Activated CD4-positive, alpha-beta memory T cell treated with anti-CD3 and anti-CD28 coated beads, Interleukin-2, amount 10 ng/mL, durations not matched to agents 7 days and 5 days (primary cell): ENCODE data around the gene APOBEC3B. TPM values are rescaled to one million over a fixed set of nuclear protein-coding genes. Genes with fewer than 3 reads are reported as not detected.
"Not testable (repeated sequence)": the region's sequence is repeated elsewhere in the genome, so short reads cannot be mapped to it uniquely, and the experiment has no call there.

Source experiments
- CTCF ChIA-PET: fragments of 350-600 bp; sonication (Branson Sonifier 250); formaldehyde crosslinking; loops from one replicate; lab custom pipeline; 2021; ENCODE audit warnings: antibody characterized with exemption, inconsistent platforms; lab: Charles Lee
- POLR2A ChIA-PET: fragments of 350-600 bp; sonication (Branson Sonifier 250); formaldehyde crosslinking; loops from one replicate; lab custom pipeline; 2021; ENCODE audit warnings: antibody characterized with exemption; lab: Charles Lee
- DNase-seq: peaks from one replicate; pipeline ENCODE4 v3.0.0-alpha.2; 2020
- H3K27ac Mint-ChIP-seq: one replicate; pipeline ENCODE4 v1.8.0; 2021; ENCODE audit warnings: mild to moderate bottlenecking, mixed read lengths
- H3K27me3 Mint-ChIP-seq: one replicate; pipeline ENCODE4 v1.8.0; 2021; ENCODE audit warnings: mixed read lengths
- H3K36me3 Mint-ChIP-seq: one replicate; pipeline ENCODE4 v1.8.0; 2021; ENCODE audit warnings: low read depth, mixed read lengths
- H3K4me1 Mint-ChIP-seq: one replicate; pipeline ENCODE4 v1.8.0; 2021; ENCODE audit warnings: mixed read lengths
- H3K4me3 Mint-ChIP-seq: one replicate; pipeline ENCODE4 v1.8.0; 2021; ENCODE audit warnings: mild to moderate bottlenecking, mixed read lengths
- H3K9me3 Mint-ChIP-seq: one replicate; pipeline ENCODE4 v1.8.0; 2021; ENCODE audit warnings: mixed read lengths
- total RNA-seq, 2 experiments: library from RNA; stranded (reverse); gene quantifications; one replicate each; pipeline ENCODE4 v1.2.3, GENCODE V29; 2021

Gene APOBEC3B
- total RNA-seq, 2 experiments from 2014 or later, result 51.6 to 51.9 TPM

DNA sequence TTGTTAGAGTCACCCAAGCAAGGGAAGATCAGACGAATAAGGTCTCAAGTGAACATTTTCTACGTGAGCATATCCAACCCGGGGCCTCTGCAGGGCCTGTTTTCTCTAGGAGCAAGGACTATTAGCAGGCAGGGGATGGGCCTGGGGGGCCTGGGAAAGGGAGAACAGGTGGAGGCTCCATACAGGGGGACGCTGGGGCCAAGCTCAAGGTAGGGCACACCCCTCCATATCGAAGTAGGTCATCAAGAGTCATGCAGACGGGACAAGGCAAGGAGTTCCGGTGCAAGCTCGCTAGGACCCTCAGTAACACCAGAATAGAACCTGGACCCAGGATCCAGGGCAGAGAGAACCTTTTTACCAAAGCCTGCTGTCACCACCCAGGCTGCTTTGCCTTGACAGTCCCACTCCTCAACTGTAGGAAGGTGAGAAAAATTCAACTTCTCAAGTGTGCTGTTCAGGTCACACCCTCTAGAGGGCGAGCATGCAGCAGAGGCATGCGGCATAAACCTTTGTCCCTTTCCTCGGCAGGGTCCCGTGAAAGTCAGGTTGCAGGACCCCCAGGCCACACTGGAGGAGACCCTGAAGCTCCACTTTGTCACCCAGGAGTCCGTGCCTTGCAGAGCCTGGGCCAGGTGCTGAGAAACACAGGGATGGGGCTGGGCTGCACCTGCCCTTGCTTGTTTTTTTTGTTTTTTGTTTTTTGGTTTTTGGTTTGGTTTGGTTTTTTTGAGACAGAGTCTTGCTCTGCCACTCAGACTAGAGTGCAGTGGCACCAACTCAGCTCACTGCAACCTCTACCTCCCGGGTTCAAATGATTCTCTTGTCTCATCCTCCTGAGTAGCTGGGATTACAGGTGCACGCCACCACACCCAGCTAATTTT is 8.6 kb upstream of the APOBEC3B start:
- Mint-ChIP-seq H3K4me1 (peaks cover 14% of the 10 kb centered on the region), H3K9me3 (peaks cover 2% of the 10 kb centered on the region), H3K27ac (no peak overlapping the region), H3K4me3 (no peak overlapping the region), H3K27me3 (peaks cover 29% of the 10 kb centered on the region), H3K36me3 (peaks cover 3% of the 10 kb centered on the region)
- ChIA-PET POLR2A (interaction anchor here (0.7 kb wide), 1 partner anchor 121 kb away, joined by 4 read pairs; no protein-coding TSS in a partner anchor), CTCF (interaction anchor here (1.0 to 1.8 kb wide), 4 partner anchors 19 to 30 kb away, joined by 3 to 12 read pairs (median 4); no protein-coding TSS in a partner anchor)
- peak; percentile 63 for DNase-seq

DNA sequence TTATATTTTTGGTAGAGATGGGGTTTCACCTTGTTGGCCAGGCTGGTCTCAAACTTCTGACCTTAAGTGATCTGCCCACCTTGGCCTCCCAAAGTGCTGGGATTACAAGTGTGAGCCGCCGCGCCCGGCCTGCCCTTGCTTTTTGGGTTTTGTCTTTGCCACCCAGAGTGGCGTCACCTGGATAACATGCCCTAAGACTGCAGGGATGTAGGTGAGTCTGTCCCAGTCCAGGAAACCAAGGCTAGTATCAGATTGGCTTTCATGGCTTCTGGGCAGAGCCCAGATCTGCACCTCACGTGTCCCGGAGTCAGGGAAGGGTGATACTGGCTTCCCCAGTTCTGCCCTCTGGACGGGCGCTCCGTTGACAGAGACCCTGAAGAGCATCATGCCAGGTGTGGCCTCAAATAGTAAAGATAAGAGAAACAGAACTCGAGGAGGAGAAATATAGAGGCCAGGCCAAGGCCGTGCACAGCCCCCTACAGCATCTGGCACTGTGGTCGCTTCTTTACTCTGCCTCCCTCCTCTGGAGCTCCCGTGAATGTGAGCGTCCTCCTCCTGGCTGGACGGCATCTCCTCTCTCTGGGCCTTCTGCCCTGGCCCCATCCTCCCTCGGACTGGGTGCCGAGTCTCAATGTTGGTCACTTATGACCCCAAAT is 7.8 kb upstream of the APOBEC3B start:
- CTCF ChIA-PET, result interaction anchor here (1.6 to 1.8 kb wide), 2 partner anchors 22 to 29 kb away, joined by 4 to 12 read pairs; no protein-coding TSS in a partner anchor
- peaks cover 26% of the 10 kb centered on the region for H3K27me3 Mint-ChIP-seq
- no peak overlapping the region for H3K4me3 Mint-ChIP-seq
- H3K9me3 Mint-ChIP-seq, result peaks cover 2% of the 10 kb centered on the region
- H3K27ac Mint-ChIP-seq, result no peak overlapping the region
- H3K36me3 Mint-ChIP-seq, result peaks cover 3% of the 10 kb centered on the region
- peaks cover 10% of the 10 kb centered on the region for H3K4me1 Mint-ChIP-seq
- POLR2A ChIA-PET, result no interaction called here
- DNase-seq, result no peak

DNA sequence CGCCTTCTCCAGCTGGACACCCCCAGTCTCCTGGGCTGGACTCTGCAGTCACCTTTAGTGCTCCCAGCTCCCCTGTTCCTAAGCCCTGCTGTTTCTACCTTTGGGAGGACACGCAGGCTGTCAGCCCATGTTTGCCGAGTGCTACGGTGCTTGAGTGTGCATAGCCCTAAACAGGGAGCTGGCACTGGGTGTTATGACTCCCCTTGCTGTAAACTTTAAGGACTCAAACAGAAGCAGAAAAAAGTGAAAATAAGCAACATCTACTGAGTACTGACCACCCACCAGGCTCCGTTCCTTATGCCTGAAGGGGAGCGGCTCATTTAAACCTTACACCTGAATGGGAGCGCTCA is 7.3 kb upstream of the APOBEC3B start:
- POLR2A ChIA-PET, result no interaction called here
- DNase-seq, result no peak

DNA sequence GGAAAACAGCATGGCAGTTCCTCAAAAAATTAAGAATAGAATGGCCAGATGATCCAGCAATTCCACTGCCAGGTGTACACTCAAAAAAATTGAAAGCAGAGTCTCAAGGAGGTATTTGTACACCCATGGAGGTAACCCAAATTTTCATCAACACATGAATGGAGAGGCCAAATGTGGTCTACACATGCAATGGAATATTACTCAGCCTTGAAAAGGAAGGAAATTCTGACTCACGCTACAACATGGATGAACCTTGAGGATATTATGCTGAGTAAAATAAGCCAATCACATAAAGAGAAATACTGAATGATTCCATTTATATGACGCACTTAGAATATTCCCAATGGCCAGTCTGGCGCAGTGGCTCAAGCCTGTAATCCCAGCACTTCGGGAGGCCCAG is 4.9 kb upstream of the APOBEC3B start:
- POLR2A ChIA-PET, H3K9me3 Mint-ChIP-seq, H3K27me3 Mint-ChIP-seq, H3K36me3 Mint-ChIP-seq, DNase-seq, CTCF ChIA-PET, H3K27ac Mint-ChIP-seq, H3K4me3 Mint-ChIP-seq: not testable (repeated sequence)
- H3K4me1 Mint-ChIP-seq, result peaks cover 16% of the 10 kb centered on the region

More for the DNA sequence above, 7.3 kb upstream of the APOBEC3B start:
- Mint-ChIP-seq H3K9me3 (peaks cover 2% of the 10 kb centered on the region), H3K27me3 (peaks cover 23% of the 10 kb centered on the region), H3K27ac (no peak overlapping the region), H3K4me1 (peaks cover 10% of the 10 kb centered on the region), H3K36me3 (peaks cover 3% of the 10 kb centered on the region), H3K4me3 (no peak overlapping the region)
- CTCF ChIA-PET, result interaction anchor here (1.8 kb wide), 1 partner anchor 28 kb away, joined by 12 read pairs; no protein-coding TSS in a partner anchor

DNA sequence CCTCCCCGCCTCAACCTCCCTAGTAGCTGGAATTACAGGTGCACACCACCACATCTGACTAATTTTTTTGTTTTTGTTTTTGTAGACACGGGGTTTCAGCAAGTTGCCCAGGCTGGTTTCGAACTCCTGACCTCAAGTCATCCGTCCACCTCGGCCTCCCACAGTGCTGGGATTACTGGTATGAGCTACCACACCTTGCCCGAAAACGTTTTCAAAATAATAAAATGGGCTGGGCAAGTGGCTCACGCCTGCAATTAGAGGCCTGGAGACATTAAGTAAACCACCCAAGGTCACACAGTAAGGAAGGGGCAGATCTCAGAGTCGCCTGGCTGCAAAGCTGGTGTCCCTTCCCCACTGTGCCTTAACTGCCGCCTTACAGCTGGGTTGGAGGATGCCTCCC is 1.6 kb upstream of the APOBEC3B start:
- CTCF ChIA-PET, DNase-seq, H3K27ac Mint-ChIP-seq, H3K27me3 Mint-ChIP-seq, H3K4me3 Mint-ChIP-seq, POLR2A ChIA-PET, H3K9me3 Mint-ChIP-seq: not testable (repeated sequence)
- Mint-ChIP-seq H3K4me1 (peaks cover 43% of the 10 kb centered on the region), H3K36me3 (peaks cover 35% of the 10 kb centered on the region)

DNA sequence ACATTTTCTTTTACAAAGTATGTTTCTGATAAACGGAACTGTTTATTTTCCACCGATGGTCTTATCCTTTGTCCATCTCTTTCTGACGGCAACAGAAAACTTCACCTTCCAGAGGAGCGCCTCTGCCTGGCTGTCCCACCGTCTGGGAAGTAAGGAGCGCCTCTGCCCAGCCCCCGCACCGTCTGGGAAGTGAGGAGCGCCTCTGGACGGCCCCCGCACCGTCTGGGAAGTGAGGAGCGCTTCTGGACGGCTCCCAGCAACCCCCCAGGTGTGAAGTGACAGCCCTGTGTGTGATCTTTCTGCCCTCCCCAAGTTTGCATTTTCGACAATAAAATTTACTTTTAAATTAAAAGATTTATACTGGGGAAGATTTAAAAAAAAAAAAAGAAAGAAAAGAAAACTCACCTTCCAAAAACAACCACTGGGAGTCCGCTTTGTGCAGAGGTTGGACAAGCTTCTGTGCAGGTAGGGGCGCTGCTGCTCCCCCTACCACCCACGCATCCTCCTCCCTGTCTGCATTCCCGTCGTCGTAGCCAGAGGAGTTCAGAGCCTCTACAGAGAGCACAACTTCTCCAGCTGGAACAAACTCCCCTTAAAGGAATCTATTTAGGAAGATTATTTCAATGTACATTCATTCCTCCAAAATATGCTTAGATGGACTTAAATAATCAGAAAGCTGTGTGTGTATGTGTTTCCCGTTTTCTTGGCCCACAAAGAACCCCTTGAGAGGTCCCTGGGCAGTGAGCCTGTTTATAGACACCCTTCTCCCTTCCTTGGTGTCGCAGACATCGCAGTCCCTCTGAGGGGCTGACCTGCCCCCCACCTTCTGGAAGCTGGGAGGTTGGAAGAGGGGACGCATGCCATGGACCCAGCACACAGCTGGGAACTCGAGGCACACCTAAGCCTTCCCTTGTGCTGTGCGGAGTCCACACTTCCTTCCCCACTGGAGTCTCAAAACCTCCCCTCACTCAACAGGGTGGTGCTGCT is 849 bp upstream of the APOBEC3B start:
- Mint-ChIP-seq H3K36me3 (peaks cover 40% of the 10 kb centered on the region), H3K27ac (peak overlapping the region; percentile 94), H3K9me3 (peaks cover 6% of the 10 kb centered on the region), H3K27me3 (peaks cover 2% of the 10 kb centered on the region), H3K4me3 (peak overlapping the region; percentile 56), H3K4me1 (peaks cover 50% of the 10 kb centered on the region)
- ChIA-PET CTCF (no interaction called here), POLR2A (interaction anchor here (0.7 to 1.9 kb wide), 3 partner anchors 97 to 111 kb away, joined by 3 to 7 read pairs (median 5); no protein-coding TSS in a partner anchor)
- no peak for DNase-seq

DNA sequence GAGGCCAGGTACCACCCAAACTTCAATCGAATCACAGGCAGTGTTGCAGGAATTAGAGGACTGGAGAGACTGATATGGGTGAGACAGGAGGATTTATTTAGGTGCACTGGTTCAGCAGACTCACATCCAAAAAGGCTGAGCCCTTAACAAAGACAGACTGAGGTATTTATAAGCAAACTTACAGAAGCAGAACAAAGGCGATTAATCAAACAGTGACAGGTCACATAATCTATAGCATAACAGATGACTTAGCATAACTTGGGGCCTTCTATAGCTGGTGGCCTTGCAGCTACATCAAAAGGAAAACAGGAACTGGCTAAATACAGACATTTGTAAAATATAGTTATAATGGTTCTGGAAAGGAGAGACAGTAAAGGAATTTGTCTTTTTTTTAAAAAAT is 2.1 kb downstream of the APOBEC3B start:
- peaks cover 53% of the 10 kb centered on the region for H3K36me3 Mint-ChIP-seq
- H3K9me3 Mint-ChIP-seq, result peaks cover 4% of the 10 kb centered on the region
- peaks cover 73% of the 10 kb centered on the region for H3K4me1 Mint-ChIP-seq
- no peaks in the 10 kb centered on the region for H3K27me3 Mint-ChIP-seq
- no peak for DNase-seq
- peak overlapping the region; percentile 29 for H3K4me3 Mint-ChIP-seq
- ChIA-PET POLR2A (interaction anchor here (0.9 to 1.9 kb wide), 4 partner anchors 10 to 334 kb away, joined by 3 to 6 read pairs (median 4); no protein-coding TSS in a partner anchor), CTCF (no interaction called here)
- peak overlapping the region; percentile 89 for H3K27ac Mint-ChIP-seq

DNA sequence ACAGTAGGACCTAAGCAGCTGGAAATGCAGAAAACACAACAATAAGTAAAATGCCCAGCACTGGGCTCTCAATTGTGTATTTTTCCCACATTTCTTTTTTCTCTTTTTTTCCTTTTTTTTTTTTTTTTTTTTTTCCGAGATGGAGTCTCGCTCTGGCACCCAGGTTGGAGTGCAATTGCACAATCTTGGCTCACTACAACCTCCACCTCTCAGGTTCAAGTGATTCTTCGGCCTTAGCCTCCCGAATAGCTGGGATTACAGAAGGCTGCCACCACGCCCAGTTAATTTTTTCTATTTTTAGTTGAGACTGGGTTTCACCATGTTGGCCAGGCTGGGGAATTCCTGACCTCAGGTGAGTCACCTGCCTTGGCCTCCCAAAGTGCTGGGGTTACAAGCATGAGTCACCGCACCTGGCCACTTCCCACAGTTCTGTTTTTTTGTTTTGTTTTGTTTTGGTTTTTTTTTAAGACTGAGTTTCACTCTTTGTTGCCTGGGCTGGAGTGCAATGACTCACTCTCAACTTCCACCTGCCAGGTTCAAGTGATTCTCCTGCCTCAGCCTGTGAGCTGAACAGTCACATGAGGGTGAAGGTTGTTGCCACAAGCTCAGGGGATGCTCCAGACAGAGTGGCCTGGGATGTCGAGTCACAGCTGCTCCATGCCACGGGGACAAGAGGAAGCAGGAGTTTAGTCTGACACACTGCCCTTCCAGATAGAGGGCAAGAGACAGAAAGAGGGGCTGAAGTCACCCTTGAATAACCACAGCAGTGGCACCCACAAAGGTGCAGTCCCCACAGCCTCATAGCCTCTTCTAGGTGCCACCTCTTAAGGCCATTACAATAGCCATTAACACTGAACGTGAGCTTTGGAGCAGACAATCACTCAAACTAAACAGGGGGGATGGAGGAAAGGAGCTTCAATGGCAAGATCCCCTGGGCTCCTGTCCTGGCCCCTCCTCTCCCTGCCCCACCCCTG is 2.9 kb downstream of the APOBEC3B start:
- Mint-ChIP-seq H3K4me1 (peaks cover 81% of the 10 kb centered on the region), H3K27ac (peak overlapping the region; percentile 89), H3K36me3 (peaks cover 58% of the 10 kb centered on the region), H3K4me3 (peak overlapping the region; percentile 28)
- H3K27me3 Mint-ChIP-seq, H3K9me3 Mint-ChIP-seq: not testable (repeated sequence)
- ChIA-PET POLR2A (interaction anchor here (0.6 to 1.9 kb wide), 8 partner anchors 9 to 334 kb away, joined by 3 to 6 read pairs (median 3); no protein-coding TSS in a partner anchor), CTCF (interaction anchor here (0.8 kb wide), 1 partner anchor 18 kb away, joined by 3 read pairs; no protein-coding TSS in a partner anchor)
- DNase-seq, result peak; percentile 88

DNA sequence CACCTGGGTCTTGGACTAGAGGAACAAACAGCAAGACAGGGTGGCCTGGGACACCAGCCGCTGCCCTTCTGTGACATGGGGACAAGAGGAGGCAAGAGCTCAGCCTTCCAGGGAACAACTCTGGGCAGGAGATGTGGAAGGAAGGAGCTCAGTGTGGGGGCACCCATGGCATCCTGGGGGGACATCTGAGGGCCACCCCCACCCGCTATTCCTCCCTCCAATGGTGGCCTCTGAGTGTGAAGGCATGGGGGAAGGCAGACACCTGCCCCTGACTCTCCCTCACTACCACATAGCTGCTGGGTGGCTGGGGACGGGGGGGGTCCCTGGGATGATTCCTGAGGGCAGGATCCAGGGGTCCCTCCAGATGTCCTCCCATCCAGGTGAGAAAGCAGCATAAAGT is 4.5 kb downstream of the APOBEC3B start:
- CTCF ChIA-PET, result no interaction called here
- peak overlapping the region; percentile 47 for H3K27ac Mint-ChIP-seq
- H3K27me3 Mint-ChIP-seq, result no peaks in the 10 kb centered on the region
- POLR2A ChIA-PET, result no interaction called here
- H3K4me3 Mint-ChIP-seq, result no peak overlapping the region
- peaks cover 80% of the 10 kb centered on the region for H3K4me1 Mint-ChIP-seq
- no peak for DNase-seq
- H3K36me3 Mint-ChIP-seq, result peaks cover 61% of the 10 kb centered on the region
- H3K9me3 Mint-ChIP-seq, result peaks cover 4% of the 10 kb centered on the region

DNA sequence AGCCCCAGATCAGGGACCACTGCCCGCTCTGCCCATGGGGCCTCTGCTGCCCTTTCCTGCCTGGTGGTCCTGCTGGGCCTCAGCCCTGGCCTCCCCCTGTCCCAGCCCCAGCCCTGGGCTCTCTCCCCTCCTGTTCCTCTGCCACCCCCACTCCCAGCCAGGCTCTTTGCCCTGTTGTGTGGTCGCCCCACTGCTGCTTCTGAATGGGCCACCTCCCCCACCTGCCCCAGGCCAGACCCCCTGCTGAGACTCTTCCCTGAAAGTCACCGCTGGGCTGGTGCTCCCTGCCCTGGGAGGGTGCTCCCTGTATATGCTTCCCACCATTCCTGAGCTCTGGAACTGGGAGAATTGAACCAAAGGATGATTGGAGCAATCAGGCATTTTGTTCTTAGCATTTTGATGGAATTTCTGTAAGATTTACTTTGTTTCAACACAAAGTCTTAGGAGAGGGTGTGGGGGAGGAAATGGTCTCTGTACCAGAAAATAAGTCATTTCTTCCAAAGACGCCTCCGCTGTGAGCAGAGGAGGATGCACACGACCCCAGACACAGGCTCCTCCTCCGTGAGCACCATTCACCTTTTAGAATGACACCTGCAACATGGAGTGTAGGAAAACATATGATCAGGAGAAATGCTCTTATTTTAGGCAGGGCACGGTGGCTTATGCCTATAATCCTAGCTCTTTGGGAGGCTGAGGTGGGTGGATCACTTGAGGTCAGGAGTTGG is 5.2 kb downstream of the APOBEC3B start:
- DNase-seq, result no peak
- peak overlapping the region; percentile 16 for H3K27ac Mint-ChIP-seq
- peaks cover 57% of the 10 kb centered on the region for H3K36me3 Mint-ChIP-seq
- no peaks in the 10 kb centered on the region for H3K27me3 Mint-ChIP-seq
- CTCF ChIA-PET, result no interaction called here
- POLR2A ChIA-PET, result no interaction called here
- no peak overlapping the region for H3K4me3 Mint-ChIP-seq
- peaks cover 73% of the 10 kb centered on the region for H3K4me1 Mint-ChIP-seq
- peaks cover 4% of the 10 kb centered on the region for H3K9me3 Mint-ChIP-seq

DNA sequence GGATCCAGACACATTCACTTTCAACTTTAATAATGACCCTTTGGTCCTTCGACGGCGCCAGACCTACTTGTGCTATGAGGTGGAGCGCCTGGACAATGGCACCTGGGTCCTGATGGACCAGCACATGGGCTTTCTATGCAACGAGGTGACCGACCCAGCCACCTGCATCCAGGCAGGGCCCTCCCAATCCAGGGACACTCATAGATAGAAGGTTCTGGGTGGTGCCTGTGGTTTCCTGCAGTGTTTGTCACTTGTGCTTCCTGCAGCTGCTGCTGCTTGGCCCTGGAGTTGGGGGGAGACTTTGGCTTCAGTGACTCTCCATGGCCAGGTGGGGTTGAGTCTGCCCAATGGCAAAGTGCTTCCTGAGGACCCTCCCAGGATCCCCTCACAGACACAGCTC is 7.3 kb downstream of the APOBEC3B start:
- Mint-ChIP-seq H3K36me3 (peaks cover 39% of the 10 kb centered on the region), H3K9me3 (no peaks in the 10 kb centered on the region), H3K27ac (peak overlapping the region; percentile 69), H3K4me1 (peaks cover 62% of the 10 kb centered on the region), H3K27me3 (no peaks in the 10 kb centered on the region), H3K4me3 (no peak overlapping the region)
- CTCF ChIA-PET, result no interaction called here
- DNase-seq, result peak; percentile 62
- POLR2A ChIA-PET, result no interaction called here
